ENCODE data around the gene CFAP74. TPM values are rescaled to one million over a fixed set of nuclear protein-coding genes. Genes with fewer than 3 reads are reported as not detected.

CFAP74 gene
- total and polyA plus RNA-seq, 2 of the 4 experiments (the other 2 are of a cell fraction): not detected

GRCh38 chr1:1906185-1907097, 97.1 kb downstream of the CFAP74 start:
- Histone ChIP-seq H2AK5ac (ENCODE audit: low read depth, low read length) (peak overlapping the region; percentile 43; the same call in 1 of the 2 replicates), H3K4ac (ENCODE audit: low read depth, low read length) (0 out of 2 replicates have a peak overlapping the region, but pooled peaks have one; percentile 5), H4K5ac (ENCODE audit: low read depth, low read length) (no peak overlapping the region), H4K8ac (ENCODE audit: low read depth in 2 of 2, low read length in 2 of 2) (no peak overlapping the region), H3K4me2 (ENCODE audit: low read depth, low read length) (no peak overlapping the region), H2AFZ (replicated peaks; ENCODE audit: low read length, poor library complexity) (peak overlapping the region; percentile 74), H3K27me3 (ENCODE audit: control insufficient read depth, insufficient read depth, low read length) (no peaks in the 10 kb centered on the region), H3K4me3 (ENCODE audit: insufficient read depth, low read depth, low read length) (no peak overlapping the region), H3K79me1 (ENCODE audit: low read depth in 1 of 2, low read length in 2 of 2) (peaks cover 0 to 30% of the 10 kb centered on the region in 2 experiments; a peak in 2 of 4 replicates), H3K4me1 (ENCODE audit: control insufficient read depth, insufficient read depth, low read length) (peaks cover 4% of the 10 kb centered on the region), H2BK15ac (ENCODE audit: low read depth, low read length) (no peak overlapping the region; the same call in 2 of the 3 replicates), H3K27ac (ENCODE audit: insufficient read depth, low read length) (peak overlapping the region; percentile 31; the same call in 1 of the 2 replicates), H2BK120ac (ENCODE audit: low read depth, low read length) (no peak overlapping the region), H3K9me1 (ENCODE audit: insufficient read depth, low read length) (peaks cover 2% of the 10 kb centered on the region; the same call in 1 of the 2 replicates), H3K56ac (ENCODE audit: extremely low read depth, insufficient read depth, low read length) (no peak overlapping the region), H3K36me3 (ENCODE audit: control insufficient read depth, insufficient read depth, low read length) (no peaks in the 10 kb centered on the region), H3K9me3 (ENCODE audit: control insufficient read depth, insufficient read depth, low read length) (peaks cover 3% of the 10 kb centered on the region; the same call in 1 of the 2 replicates), H2BK5ac (ENCODE audit: low read depth, low read length, poor library complexity, severe bottlenecking) (peak overlapping the region; percentile 2), H3K23ac (ENCODE audit: low read depth, low read length) (no peak overlapping the region; the same call in 1 of the 2 replicates), H3K9ac (ENCODE audit: low read depth, low read length) (no peak overlapping the region), H3K14ac (replicated peaks; ENCODE audit: low read depth, low read length) (no peak overlapping the region), H3K18ac (ENCODE audit: low read depth, low read length) (no peak overlapping the region), H4K20me1 (ENCODE audit: insufficient read depth, low read length) (peaks cover 6% of the 10 kb centered on the region; the same call in 1 of the 2 replicates), H4K91ac (ENCODE audit: insufficient read depth, low read depth, low read length) (no peak overlapping the region), H2AK9ac (replicated peaks; ENCODE audit: low read depth, low read length, poor library complexity) (peak overlapping the region; percentile 86), H2BK20ac (ENCODE audit: low read depth, low read length) (no peak overlapping the region)
- intact Hi-C loops (cut with micrococcal nuclease) (loop anchor here (1.0 to 10.0 kb wide), 3 partner anchors 118 to 332 kb away; partner anchors contain the start of gene SSU72), in situ Hi-C loops (cut with MboI; ENCODE audit: low sequenced_read_pairs) (loop anchor here (10.0 kb wide), 1 partner anchor 122 kb away; no protein-coding TSS in a partner anchor), dilution Hi-C loops (cut with HindIII; ENCODE audit: low sequenced_read_pairs, unreplicated experiment) (no loop called here)
- BruUV-seq (replicated peaks): no TSS peak
- WGBS, 2 experiments (ENCODE audit: extremely low coverage in 2 of 2, insufficient read length in 1 of 2): 9% methylated on average over 6 of the region's 15 CpGs; no CpG with 5 or more reads in 1 of the 2 experiments
- ChIA-PET CTCF (interaction anchor here (0.5 to 1.5 kb wide), 10 partner anchors 11 to 397 kb away, joined by 3 to 8 read pairs (median 3); no protein-coding TSS in a partner anchor), POLR2A (ENCODE audit: unreplicated experiment) (no interaction called here)
- DNase-seq (peak; percentile 75), ATAC-seq (ENCODE audit: low read depth) (peak; percentile 62)
- TF ChIP-seq NFE2L2 (IDR thresholded peaks at IDR 0.05; ENCODE audit: low read depth, low read length) (no peak), SMC3 (IDR thresholded peaks at IDR 0.05; ENCODE audit: low read depth, low read length) (peak; percentile 85), MXI1 (IDR thresholded peaks at IDR 0.05; ENCODE audit: borderline replicate concordance, low read depth, low read length) (peak; percentile 66; the same call in 1 of the 2 replicates), CHD1 (IDR thresholded peaks at IDR 0.05; ENCODE audit: low read depth, low read length) (no peak), CTCF (conservative IDR thresholded peaks at IDR 0.05; ENCODE audit: low read depth, low read length) (peak; percentile 95), RFX5 (IDR thresholded peaks at IDR 0.05; ENCODE audit: low read depth, low read length) (no peak), MAFK (IDR thresholded peaks at IDR 0.05; ENCODE audit: low read depth, low read length) (no peak), POLR2A (IDR thresholded peaks at IDR 0.05; ENCODE audit: low read depth, low read length) (no peak), RAD21 (IDR thresholded peaks at IDR 0.05; ENCODE audit: low read length) (peak; percentile 98), BHLHE40 (IDR thresholded peaks at IDR 0.05; ENCODE audit: low read depth, low read length) (peak; percentile 31; the same call in 1 of the 2 replicates), FOS (IDR thresholded peaks at IDR 0.05; ENCODE audit: low read depth, low read length) (no peak)
- TF ChIP-seq, protein P1, sequence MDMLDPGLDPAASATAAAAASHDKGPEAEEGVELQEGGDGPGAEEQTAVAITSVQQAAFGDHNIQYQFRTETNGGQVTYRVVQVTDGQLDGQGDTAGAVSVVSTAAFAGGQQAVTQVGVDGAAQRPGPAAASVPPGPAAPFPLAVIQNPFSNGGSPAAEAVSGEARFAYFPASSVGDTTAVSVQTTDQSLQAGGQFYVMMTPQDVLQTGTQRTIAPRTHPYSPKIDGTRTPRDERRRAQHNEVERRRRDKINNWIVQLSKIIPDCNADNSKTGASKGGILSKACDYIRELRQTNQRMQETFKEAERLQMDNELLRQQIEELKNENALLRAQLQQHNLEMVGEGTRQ (IDR thresholded peaks at IDR 0.05; ENCODE audit: low read depth, low read length): no peak; the same call in 1 of the 2 replicates
- TF ChIP-seq, protein P2, sequence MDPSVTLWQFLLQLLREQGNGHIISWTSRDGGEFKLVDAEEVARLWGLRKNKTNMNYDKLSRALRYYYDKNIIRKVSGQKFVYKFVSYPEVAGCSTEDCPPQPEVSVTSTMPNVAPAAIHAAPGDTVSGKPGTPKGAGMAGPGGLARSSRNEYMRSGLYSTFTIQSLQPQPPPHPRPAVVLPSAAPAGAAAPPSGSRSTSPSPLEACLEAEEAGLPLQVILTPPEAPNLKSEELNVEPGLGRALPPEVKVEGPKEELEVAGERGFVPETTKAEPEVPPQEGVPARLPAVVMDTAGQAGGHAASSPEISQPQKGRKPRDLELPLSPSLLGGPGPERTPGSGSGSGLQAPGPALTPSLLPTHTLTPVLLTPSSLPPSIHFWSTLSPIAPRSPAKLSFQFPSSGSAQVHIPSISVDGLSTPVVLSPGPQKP (IDR thresholded peaks at IDR 0.05; ENCODE audit: borderline replicate concordance, low read depth, low read length): no peak
